ENCODE measurements around the gene ZNHIT2. TPM values are rescaled to one million over a fixed set of nuclear protein-coding genes. Genes with fewer than 3 reads are reported as not detected.

ZNHIT2 gene
- total and polyA plus RNA-seq, 2 of the 13 experiments (the other 11 are each of a cell fraction or from before 2014, with no cell fraction given), result 1.1 to 6.5 TPM

- TF ChIP-seq ZBTB14 (CRISPR knock-in tag; IDR thresholded peaks at IDR 0.05) (no peak), ZNF264 (CRISPR knock-in tag; IDR thresholded peaks at IDR 0.05) (0 out of 2 replicates have a peak, but pooled peaks have one; percentile 16), TEAD3 (CRISPR knock-in tag; optimal IDR thresholded peaks at IDR 0.05; ENCODE audit: borderline replicate concordance) (peak; percentile 43), ZNF282 (IDR thresholded peaks at IDR 0.05; ENCODE audit: partially characterized antibody) (no peak), ZNF329 (CRISPR knock-in tag; IDR thresholded peaks at IDR 0.05; ENCODE audit: low read depth) (no peak), CEBPB (IDR thresholded peaks at IDR 0.05; ENCODE audit: borderline replicate concordance, low read depth, low read length) (no peak), KMT2B (CRISPR knock-in tag; IDR thresholded peaks at IDR 0.05) (no peak), YEATS4 (CRISPR knock-in tag; IDR thresholded peaks at IDR 0.05; ENCODE audit: borderline replicate concordance) (no peak), ZNF562 (CRISPR knock-in tag; IDR thresholded peaks at IDR 0.05; ENCODE audit: borderline replicate concordance) (no peak)
- TF ChIP-seq, protein P1, sequence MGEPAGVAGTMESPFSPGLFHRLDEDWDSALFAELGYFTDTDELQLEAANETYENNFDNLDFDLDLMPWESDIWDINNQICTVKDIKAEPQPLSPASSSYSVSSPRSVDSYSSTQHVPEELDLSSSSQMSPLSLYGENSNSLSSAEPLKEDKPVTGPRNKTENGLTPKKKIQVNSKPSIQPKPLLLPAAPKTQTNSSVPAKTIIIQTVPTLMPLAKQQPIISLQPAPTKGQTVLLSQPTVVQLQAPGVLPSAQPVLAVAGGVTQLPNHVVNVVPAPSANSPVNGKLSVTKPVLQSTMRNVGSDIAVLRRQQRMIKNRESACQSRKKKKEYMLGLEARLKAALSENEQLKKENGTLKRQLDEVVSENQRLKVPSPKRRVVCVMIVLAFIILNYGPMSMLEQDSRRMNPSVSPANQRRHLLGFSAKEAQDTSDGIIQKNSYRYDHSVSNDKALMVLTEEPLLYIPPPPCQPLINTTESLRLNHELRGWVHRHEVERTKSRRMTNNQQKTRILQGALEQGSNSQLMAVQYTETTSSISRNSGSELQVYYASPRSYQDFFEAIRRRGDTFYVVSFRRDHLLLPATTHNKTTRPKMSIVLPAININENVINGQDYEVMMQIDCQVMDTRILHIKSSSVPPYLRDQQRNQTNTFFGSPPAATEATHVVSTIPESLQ (CRISPR knock-in tag; conservative IDR thresholded peaks at IDR 0.05), result no peak
- TF ChIP-seq, protein P2, sequence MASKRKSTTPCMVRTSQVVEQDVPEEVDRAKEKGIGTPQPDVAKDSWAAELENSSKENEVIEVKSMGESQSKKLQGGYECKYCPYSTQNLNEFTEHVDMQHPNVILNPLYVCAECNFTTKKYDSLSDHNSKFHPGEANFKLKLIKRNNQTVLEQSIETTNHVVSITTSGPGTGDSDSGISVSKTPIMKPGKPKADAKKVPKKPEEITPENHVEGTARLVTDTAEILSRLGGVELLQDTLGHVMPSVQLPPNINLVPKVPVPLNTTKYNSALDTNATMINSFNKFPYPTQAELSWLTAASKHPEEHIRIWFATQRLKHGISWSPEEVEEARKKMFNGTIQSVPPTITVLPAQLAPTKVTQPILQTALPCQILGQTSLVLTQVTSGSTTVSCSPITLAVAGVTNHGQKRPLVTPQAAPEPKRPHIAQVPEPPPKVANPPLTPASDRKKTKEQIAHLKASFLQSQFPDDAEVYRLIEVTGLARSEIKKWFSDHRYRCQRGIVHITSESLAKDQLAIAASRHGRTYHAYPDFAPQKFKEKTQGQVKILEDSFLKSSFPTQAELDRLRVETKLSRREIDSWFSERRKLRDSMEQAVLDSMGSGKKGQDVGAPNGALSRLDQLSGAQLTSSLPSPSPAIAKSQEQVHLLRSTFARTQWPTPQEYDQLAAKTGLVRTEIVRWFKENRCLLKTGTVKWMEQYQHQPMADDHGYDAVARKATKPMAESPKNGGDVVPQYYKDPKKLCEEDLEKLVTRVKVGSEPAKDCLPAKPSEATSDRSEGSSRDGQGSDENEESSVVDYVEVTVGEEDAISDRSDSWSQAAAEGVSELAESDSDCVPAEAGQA (IDR thresholded peaks at IDR 0.05; ENCODE audit: low read depth), result no peak
- TF ChIP-seq, protein P2 (CRISPR knock-in tag; IDR thresholded peaks at IDR 0.05; ENCODE audit: borderline replicate concordance), result no peak
These were observed 17.6 kb upstream of the ZNHIT2 start (continued) for GRCh38 chr11:65134952-65135632.
